Nephron (organoid): Measurements from ENCODE around the gene RFFL.

ENCODE experiments used
- H3K27ac Mint-ChIP-seq, 3 experiments: 2 replicates each; pipeline ENCODE4 v1.8.0; 2020; ENCODE audit warnings: mixed read lengths in 3 of 3, mild to moderate bottlenecking in 2 of 3, moderate library complexity in 1 of 3
- H3K27me3 Mint-ChIP-seq: 2 replicates; pipeline ENCODE4 v1.8.0; 2021; ENCODE audit warnings: low read depth, mild to moderate bottlenecking, moderate library complexity, mixed read lengths
- H3K36me3 Mint-ChIP-seq: 2 replicates; pipeline ENCODE4 v1.8.0; 2020; ENCODE audit warnings: low read depth, mixed read lengths
- H3K4me1 Mint-ChIP-seq: 2 replicates; pipeline ENCODE4 v1.8.0; 2020; ENCODE audit warnings: mixed read lengths
- H3K4me3 Mint-ChIP-seq, 3 experiments: 2 replicates each; pipeline ENCODE4 v1.8.0; 2020; ENCODE audit warnings: mild to moderate bottlenecking in 3 of 3, mixed read lengths in 3 of 3, moderate library complexity in 2 of 3
- H3K9me3 Mint-ChIP-seq: 2 replicates; pipeline ENCODE4 v1.8.0; 2020; ENCODE audit warnings: mixed read lengths
- CTCF ChIP-seq, 3 experiments: fragments of 200-600 bp; sonication (generic); IDR thresholded peaks; one replicate each; pipeline ENCODE4 v1.5.0; 2021; ENCODE audit warnings: antibody characterized with exemption in 3 of 3; ENCODE audit not compliant: unreplicated experiment in 3 of 3

The RFFL gene

GRCh38 chr17:34980681-34981537 lies 82.6 kb downstream of the RFFL start:
- TF ChIP-seq CTCF (IDR thresholded peaks at IDR 0.05; ENCODE audit: unreplicated experiment in 3 of 3) = peak; percentile 35 to 53 (median 39)
- Mint-ChIP-seq H3K27me3 (no peaks in the 10 kb centered on the region), H3K36me3 (peaks cover 20% of the 10 kb centered on the region), H3K4me3 (peak overlapping the region; percentile 91 to 97 (median 96)), H3K4me1 (peaks cover 40% of the 10 kb centered on the region), H3K27ac (peak overlapping the region; percentile 98 to 99 (median 99)), H3K9me3 (no peaks in the 10 kb centered on the region)

DNA sequence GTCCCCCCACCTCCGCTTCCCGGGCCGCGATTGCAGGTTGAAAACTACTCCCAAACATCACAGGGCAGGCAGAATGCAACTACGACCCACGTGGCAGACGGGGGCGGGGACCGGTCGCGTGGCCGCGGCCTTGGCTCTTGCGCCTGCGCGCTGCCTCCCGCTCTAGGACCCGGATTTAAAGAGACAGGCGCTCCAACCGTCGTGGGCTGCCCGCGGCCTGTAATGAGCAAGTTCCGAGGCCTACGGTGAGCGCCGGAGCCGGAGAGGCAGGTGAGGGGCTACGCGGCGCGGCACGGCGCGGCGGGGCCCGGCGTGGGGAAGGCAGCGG lies 83.2 kb downstream of the RFFL start, which contains the start of gene LIG3:
LIG3 (plus strand) TSS at position 160 of the 328 bp plus-strand sequence. CDS start 2,494 bp downstream, outside the sequence.
- peaks cover 14% of the 10 kb centered on the region for H3K36me3 Mint-ChIP-seq
- H3K9me3 Mint-ChIP-seq = no peaks in the 10 kb centered on the region
- H3K4me3 Mint-ChIP-seq = peak within 1 kb of the TSS; percentile 91 to 97 (median 96)
- peaks cover 40% of the 10 kb centered on the region for H3K4me1 Mint-ChIP-seq
- TF ChIP-seq CTCF (IDR thresholded peaks at IDR 0.05; ENCODE audit: unreplicated experiment in 3 of 3) = no peak
- no peaks in the 10 kb centered on the region for H3K27me3 Mint-ChIP-seq
- peak within 1 kb of the TSS; percentile 98 to 99 (median 99) for H3K27ac Mint-ChIP-seq

- Mint-ChIP-seq H3K9me3 (no peaks in the 10 kb centered on the region), H3K27ac (peak overlapping the region; percentile 94 to 98 (median 98)), H3K36me3 (peaks cover 10% of the 10 kb centered on the region), H3K4me1 (peaks cover 40% of the 10 kb centered on the region), H3K27me3 (no peaks in the 10 kb centered on the region), H3K4me3 (peak overlapping the region; percentile 91 to 97 (median 91))
- TF ChIP-seq CTCF (IDR thresholded peaks at IDR 0.05; ENCODE audit: unreplicated experiment in 3 of 3) = no peak
These were observed 83.7 kb downstream of the RFFL start for GRCh38 chr17:34979650-34980352.

DNA sequence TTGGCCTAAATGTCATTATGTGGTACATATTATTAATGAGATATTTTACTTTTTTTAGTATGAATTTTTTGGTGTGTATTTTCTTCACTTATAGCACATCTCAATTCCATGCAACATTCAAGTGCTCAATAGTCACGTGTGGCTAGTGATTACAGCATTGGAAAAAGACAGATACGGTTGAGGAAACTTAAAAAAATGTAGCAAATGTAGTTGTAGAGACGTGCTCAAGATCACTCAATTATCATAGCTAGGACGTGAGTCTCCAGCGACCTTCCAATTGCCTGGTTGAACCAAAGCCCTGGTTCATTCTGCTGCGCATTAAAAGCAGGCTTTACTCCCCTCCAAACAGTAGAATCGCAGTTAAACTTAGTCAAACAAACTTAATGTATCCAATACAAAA lies 84.4 kb downstream of the RFFL start:
- no peak for TF ChIP-seq CTCF (IDR thresholded peaks at IDR 0.05; ENCODE audit: unreplicated experiment in 3 of 3)
- no peaks in the 10 kb centered on the region for H3K27me3 Mint-ChIP-seq
- peak overlapping the region in 2 of 3 experiments; percentile 60 to 98 for H3K27ac Mint-ChIP-seq
- peak overlapping the region; percentile 49 to 77 (median 62) for H3K4me3 Mint-ChIP-seq
- H3K36me3 Mint-ChIP-seq = peaks cover 10% of the 10 kb centered on the region
- H3K9me3 Mint-ChIP-seq = no peaks in the 10 kb centered on the region
- H3K4me1 Mint-ChIP-seq = peaks cover 38% of the 10 kb centered on the region

DNA sequence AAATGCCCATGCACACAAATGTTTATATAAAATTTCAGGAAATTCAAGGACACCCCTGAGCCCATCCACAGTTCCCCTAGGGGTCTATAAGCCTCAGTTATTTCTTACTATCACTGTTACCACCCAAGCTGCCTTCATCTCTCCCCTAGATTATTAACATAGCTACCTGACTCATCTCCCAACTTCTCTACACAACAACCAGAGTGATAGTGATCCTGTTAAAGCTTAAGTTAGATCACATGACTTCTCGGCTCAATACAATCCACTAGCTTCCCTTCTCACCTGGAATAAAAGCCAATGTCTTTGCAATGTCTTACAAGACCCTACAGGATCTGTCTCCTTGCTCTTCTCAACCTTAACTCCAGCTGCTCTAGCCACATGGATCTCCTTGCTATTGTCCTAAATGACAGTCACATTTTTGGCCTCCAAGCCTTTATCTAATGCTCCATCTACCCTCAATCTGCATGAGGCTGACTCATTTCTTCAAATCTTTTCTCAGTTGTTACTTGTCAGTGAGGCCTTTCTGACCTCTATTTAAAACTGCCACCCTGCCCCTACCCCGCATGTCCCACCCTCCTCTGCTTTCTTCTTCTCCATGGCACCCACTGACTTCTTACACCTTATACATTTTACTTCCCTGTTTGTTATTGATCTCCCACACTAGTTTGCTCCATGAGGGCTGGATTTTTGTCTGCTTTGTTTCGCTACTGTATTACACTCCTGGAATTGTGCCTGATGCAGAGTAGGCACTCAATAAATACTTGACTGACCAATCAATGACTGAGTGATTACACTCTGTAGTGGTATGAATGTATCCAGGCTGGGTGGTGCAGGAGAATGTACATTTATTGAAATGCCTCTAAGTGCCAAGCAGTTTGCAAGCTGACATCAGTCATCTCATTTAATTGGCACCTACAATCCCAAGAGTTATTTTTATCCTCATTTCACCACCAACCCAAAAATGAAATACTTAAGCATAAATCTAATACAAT lies 88.4 kb downstream of the RFFL start:
- Mint-ChIP-seq H3K36me3 (no peaks in the 10 kb centered on the region), H3K4me1 (peaks cover 10% of the 10 kb centered on the region), H3K27me3 (peaks cover 9% of the 10 kb centered on the region), H3K9me3 (no peaks in the 10 kb centered on the region), H3K27ac (no peak overlapping the region), H3K4me3 (no peak overlapping the region)
- TF ChIP-seq CTCF (IDR thresholded peaks at IDR 0.05; ENCODE audit: unreplicated experiment in 3 of 3) = no peak
